Activated CD8-positive, alpha-beta T cell treated with anti-CD3 and anti-CD28 coated beads for 36 hours (primary cell): Measurements from ENCODE around the gene EPAS1. TPM values are rescaled to one million over a fixed set of nuclear protein-coding genes. Genes with fewer than 3 reads are reported as not detected.
A peak's percentile ranks its signal among the peaks of the same experiment; 100 is the strongest.

Experiments used
- ATAC-seq: fragments of 200-7000 bp; cut with Tn5 transposase; one replicate; pipeline ENCODE4 v1.10.0; 2021; ENCODE audit warnings: mild to moderate bottlenecking, moderate library complexity
- CTCF ChIA-PET: fragments of 350-600 bp; sonication (Branson Sonifier 250); formaldehyde crosslinking; loops from one replicate; lab custom pipeline; 2021; ENCODE audit warnings: antibody characterized with exemption; lab: Charles Lee
- POLR2A ChIA-PET: fragments of 350-600 bp; sonication (Branson Sonifier 250); formaldehyde crosslinking; loops from one replicate; lab custom pipeline; 2021; ENCODE audit warnings: antibody characterized with exemption; lab: Charles Lee
- DNase-seq: peaks from one replicate; pipeline ENCODE4 v3.0.0-alpha.2; 2020
- H3K27ac Mint-ChIP-seq: one replicate; pipeline ENCODE4 v1.8.0; 2021; ENCODE audit warnings: mild to moderate bottlenecking, mixed read lengths
- H3K27me3 Mint-ChIP-seq: one replicate; pipeline ENCODE4 v1.8.0; 2021; ENCODE audit warnings: mixed read lengths
- H3K36me3 Mint-ChIP-seq: one replicate; pipeline ENCODE4 v1.8.0; 2021; ENCODE audit warnings: low read depth, mixed read lengths
- H3K4me1 Mint-ChIP-seq: one replicate; pipeline ENCODE4 v1.8.0; 2021; ENCODE audit warnings: low read depth, mixed read lengths
- H3K4me3 Mint-ChIP-seq: one replicate; pipeline ENCODE4 v1.8.0; 2021; ENCODE audit warnings: mild to moderate bottlenecking, moderate library complexity, mixed read lengths
- H3K9me3 Mint-ChIP-seq: one replicate; pipeline ENCODE4 v1.8.0; 2021; ENCODE audit warnings: mixed read lengths
- intact Hi-C: fragments of 100-400 bp; cut with micrococcal nuclease; formaldehyde crosslinking; loops from one replicate; pipeline ENCODE4 v1.10.0; 2022
- total RNA-seq, 2 experiments: library from RNA; stranded (reverse); gene quantifications; one replicate each; pipeline ENCODE4 v1.2.3, GENCODE V29; 2021
- TF ChIP-seq, protein P1 (sequence below): fragments of 200-600 bp; IDR thresholded peaks from one replicate; pipeline ENCODE4 v1.8.0; 2022; ENCODE audit warnings: antibody characterized with exemption, mild to moderate bottlenecking

EPAS1 gene
- total RNA-seq, 2 experiments from 2014 or later = 8.3 to 12.2 TPM

DNA sequence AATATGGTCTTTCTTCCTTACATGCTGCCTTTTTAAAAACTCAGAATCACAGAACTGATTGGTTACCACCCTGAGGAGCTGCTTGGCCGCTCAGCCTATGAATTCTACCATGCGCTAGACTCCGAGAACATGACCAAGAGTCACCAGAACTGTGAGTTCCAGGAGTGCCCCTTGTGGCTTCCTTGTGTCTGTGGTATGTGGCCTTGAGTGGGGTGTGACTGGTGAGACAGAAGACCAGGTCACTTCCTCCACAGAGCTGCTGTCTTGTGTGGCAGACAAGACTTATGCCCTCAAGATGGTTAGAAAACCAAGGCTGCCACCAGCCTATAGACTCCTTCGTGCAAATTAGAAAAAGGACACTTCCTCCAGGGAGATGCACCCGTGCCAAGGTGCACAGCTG is 72.6 kb downstream of the EPAS1 start:
- Mint-ChIP-seq H3K4me3 (no peak overlapping the region), H3K36me3 (no peaks in the 10 kb centered on the region), H3K27ac (no peak overlapping the region), H3K4me1 (peaks cover 5% of the 10 kb centered on the region), H3K27me3 (no peaks in the 10 kb centered on the region), H3K9me3 (no peaks in the 10 kb centered on the region)
- POLR2A ChIA-PET = interaction anchor here (0.9 kb wide), 1 partner anchor 11 kb away, joined by 3 read pairs; no protein-coding TSS in a partner anchor
- TF ChIP-seq, protein P1, sequence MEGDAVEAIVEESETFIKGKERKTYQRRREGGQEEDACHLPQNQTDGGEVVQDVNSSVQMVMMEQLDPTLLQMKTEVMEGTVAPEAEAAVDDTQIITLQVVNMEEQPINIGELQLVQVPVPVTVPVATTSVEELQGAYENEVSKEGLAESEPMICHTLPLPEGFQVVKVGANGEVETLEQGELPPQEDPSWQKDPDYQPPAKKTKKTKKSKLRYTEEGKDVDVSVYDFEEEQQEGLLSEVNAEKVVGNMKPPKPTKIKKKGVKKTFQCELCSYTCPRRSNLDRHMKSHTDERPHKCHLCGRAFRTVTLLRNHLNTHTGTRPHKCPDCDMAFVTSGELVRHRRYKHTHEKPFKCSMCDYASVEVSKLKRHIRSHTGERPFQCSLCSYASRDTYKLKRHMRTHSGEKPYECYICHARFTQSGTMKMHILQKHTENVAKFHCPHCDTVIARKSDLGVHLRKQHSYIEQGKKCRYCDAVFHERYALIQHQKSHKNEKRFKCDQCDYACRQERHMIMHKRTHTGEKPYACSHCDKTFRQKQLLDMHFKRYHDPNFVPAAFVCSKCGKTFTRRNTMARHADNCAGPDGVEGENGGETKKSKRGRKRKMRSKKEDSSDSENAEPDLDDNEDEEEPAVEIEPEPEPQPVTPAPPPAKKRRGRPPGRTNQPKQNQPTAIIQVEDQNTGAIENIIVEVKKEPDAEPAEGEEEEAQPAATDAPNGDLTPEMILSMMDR = no peak
- ATAC-seq (peak; percentile 65), DNase-seq (peak; percentile 39)
- intact Hi-C loops = loop anchor here (5.0 kb wide), 2 partner anchors 307 to 377 kb away; no protein-coding TSS in a partner anchor
- CTCF ChIA-PET = interaction anchor here (1.2 to 1.4 kb wide), 3 partner anchors 91 to 376 kb away, joined by 4 read pairs; no protein-coding TSS in a partner anchor

DNA sequence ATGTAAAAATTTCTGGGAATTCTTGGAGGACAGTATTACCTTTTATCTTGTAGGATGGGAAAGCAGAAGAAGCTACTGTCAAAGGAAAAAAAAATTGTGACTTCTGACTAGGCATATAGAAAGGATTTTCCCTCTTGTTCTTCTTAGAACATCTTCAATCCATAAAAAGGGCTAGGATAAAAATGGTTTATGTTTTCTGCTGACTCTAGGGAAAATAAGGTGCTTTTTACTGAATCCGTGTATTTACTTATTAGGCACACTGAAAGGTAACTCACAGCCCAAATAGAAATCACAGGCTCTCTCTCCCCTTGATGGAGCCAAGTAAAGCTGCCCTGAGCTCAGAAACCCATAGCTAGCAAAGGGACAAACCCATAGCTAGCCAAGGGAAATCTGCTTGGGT is 74.6 kb downstream of the EPAS1 start:
- H3K27ac Mint-ChIP-seq = no peak overlapping the region
- CTCF ChIA-PET = interaction anchor here (0.9 to 2.8 kb wide), 3 partner anchors 89 to 379 kb away, joined by 4 to 10 read pairs (median 5); no protein-coding TSS in a partner anchor
- no peaks in the 10 kb centered on the region for H3K27me3 Mint-ChIP-seq
- TF ChIP-seq, protein P1 = no peak
- peaks cover 3% of the 10 kb centered on the region for H3K4me1 Mint-ChIP-seq
- H3K4me3 Mint-ChIP-seq = no peak overlapping the region
- H3K9me3 Mint-ChIP-seq = no peaks in the 10 kb centered on the region
- DNase-seq = no peak
- ATAC-seq = no peak
- no peaks in the 10 kb centered on the region for H3K36me3 Mint-ChIP-seq
- intact Hi-C loops = no loop called here
- POLR2A ChIA-PET = interaction anchor here (0.6 kb wide), 1 partner anchor 35 kb away, joined by 3 read pairs; no protein-coding TSS in a partner anchor

DNA sequence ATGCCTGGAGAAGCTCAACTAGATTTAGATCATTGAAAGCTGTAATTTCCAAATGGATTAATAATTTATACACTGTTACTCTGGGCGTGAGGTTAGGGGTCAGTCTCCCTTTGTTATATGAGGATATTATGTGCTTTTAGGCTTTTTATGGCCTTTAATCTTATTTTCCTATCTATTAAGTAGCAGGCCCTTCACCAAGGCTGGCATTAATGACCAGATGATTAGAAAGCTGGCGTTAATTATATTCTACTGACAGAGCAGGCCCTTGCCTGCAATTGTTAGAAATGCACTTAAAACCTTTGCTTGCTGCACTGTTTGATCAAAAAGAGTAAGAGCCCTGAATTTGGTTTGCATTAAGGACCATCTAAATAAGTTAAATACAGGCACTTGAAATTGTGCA is 75.3 kb downstream of the EPAS1 start:
- Mint-ChIP-seq H3K4me1 (peaks cover 3% of the 10 kb centered on the region), H3K4me3 (no peak overlapping the region), H3K27me3 (no peaks in the 10 kb centered on the region), H3K9me3 (no peaks in the 10 kb centered on the region), H3K27ac (no peak overlapping the region), H3K36me3 (no peaks in the 10 kb centered on the region)
- intact Hi-C loops = no loop called here
- no peak for ATAC-seq
- TF ChIP-seq, protein P1 = no peak
- ChIA-PET CTCF (interaction anchor here (0.9 to 2.8 kb wide), 2 partner anchors 310 to 379 kb away, joined by 5 to 10 read pairs; no protein-coding TSS in a partner anchor), POLR2A (interaction anchor here (0.6 kb wide), 1 partner anchor 34 kb away, joined by 3 read pairs; no protein-coding TSS in a partner anchor)
- DNase-seq = no peak

DNA sequence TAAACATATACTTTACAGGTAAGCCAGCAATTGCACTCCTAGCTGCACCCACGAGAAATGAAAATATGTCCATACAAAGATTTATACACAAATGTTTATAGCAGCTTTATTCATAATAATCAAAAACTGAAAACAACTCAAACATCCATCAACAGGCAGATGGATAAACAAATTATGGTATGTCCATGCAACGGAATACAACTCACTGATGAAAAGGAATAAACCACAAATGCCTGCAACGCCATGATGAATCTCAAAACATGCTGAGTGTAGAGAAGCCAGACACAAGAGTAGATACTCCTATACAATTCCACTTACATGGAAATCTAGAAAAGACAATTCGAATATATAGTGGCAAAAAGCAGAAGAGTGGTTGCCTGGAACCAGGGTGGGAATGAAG is 76.0 kb downstream of the EPAS1 start:
- DNase-seq = no peak
- TF ChIP-seq, protein P1 = no peak
- intact Hi-C loops = no loop called here
- no peaks in the 10 kb centered on the region for H3K27me3 Mint-ChIP-seq
- peaks cover 3% of the 10 kb centered on the region for H3K4me1 Mint-ChIP-seq
- no peaks in the 10 kb centered on the region for H3K9me3 Mint-ChIP-seq
- no peak overlapping the region for H3K27ac Mint-ChIP-seq
- CTCF ChIA-PET = interaction anchor here (2.8 kb wide), 1 partner anchor 380 kb away, joined by 10 read pairs; no protein-coding TSS in a partner anchor
- no peak for ATAC-seq
- H3K4me3 Mint-ChIP-seq = no peak overlapping the region
- POLR2A ChIA-PET = no interaction called here
- no peaks in the 10 kb centered on the region for H3K36me3 Mint-ChIP-seq

DNA sequence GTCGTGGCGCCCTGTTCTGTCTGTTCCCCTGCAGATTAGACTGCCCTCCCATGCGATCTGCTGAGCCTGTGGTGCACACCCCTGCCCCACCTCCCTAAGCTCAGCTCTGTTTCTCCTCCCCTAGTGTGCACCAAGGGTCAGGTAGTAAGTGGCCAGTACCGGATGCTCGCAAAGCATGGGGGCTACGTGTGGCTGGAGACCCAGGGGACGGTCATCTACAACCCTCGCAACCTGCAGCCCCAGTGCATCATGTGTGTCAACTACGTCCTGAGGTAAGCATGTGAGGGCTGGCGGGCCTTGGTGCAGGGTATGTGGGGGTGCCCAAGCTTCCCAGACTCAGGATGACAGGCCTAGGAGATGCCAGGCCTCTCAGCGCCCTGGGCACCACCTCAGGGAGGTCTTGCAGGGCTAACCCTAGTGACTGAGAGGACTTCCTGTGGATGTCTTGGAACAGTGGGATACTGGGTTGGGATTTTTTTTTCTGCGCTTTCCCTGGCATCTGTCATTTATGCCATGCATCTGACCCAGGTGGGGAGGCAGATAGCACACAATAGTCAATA is 78.4 kb downstream of the EPAS1 start:
- Mint-ChIP-seq H3K36me3 (no peaks in the 10 kb centered on the region), H3K4me3 (no peak overlapping the region), H3K4me1 (no peaks in the 10 kb centered on the region), H3K27me3 (no peaks in the 10 kb centered on the region), H3K27ac (no peak overlapping the region), H3K9me3 (no peaks in the 10 kb centered on the region)
- ATAC-seq = no peak
- TF ChIP-seq, protein P1 = no peak
- ChIA-PET CTCF (interaction anchor here (1.6 kb wide), 1 partner anchor 10 kb away, joined by 4 read pairs; no protein-coding TSS in a partner anchor), POLR2A (interaction anchor here (0.6 kb wide), 1 partner anchor 45 kb away, joined by 3 read pairs; no protein-coding TSS in a partner anchor)
- intact Hi-C loops = no loop called here
- DNase-seq = no peak
